Subcutaneous preadipocyte (primary cell): Measurements from ENCODE around the gene PDSS1. TPM values are rescaled to one million over a fixed set of nuclear protein-coding genes. Genes with fewer than 3 reads are reported as not detected.

Experiments
- small RNA-seq: library from RNA; depleted of rRNA; stranded (forward); fragments of <200 nt; gene quantifications from one replicate; pipeline ENCODE3, GENCODE V24; 2012
- total RNA-seq: library from RNA; depleted of rRNA; stranded (reverse); fragments of >200 nt; gene quantifications from 2 replicates; pipeline ENCODE4 v1.2.3, GENCODE V29; 2012

The PDSS1 gene
- 7.7 and 13.3 TPM in 2 replicates for total RNA-seq

DNA sequence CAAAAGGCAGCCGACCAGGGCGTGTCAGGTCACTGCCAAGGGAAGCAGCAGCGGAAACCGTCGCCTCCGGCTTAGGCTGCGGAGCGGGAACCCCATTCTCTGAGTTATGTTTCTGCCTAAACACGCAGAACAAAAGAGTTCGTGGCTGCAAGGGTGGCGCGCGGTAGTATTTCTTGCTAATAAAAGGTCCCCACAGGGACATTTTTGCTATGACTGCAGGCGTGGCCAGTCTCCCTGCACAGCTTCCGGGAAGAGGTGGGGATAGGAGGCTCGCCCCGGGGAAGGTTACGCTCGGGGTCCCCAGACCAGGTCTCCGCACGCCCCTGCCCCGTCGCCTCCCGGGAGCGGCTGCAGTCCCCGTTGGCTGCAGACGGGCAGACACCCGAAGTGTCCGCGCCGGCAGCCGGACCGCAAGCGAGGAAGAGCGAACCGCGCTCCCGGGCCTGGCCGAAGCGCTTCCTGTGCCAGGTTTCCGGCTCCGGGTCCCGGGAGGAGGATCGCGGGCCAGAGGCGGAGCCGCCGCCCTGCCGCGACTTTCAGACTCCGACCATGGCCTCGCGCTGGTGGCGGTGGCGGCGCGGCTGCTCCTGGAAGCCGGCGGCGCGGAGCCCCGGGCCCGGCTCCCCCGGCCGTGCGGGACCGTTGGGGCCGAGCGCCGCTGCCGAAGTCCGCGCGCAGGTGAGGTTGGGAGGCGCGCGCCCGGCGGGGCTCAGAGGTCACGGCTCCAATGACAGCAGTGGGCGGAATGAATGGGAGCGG, at the start of gene PDSS1:
TSS of gene PDSS1 (plus strand) at position 539 of the 759 bp plus-strand sequence. CDS start at position 550, 11 bp downstream.

Small RNAs within 50 kb of the gene (small RNA-seq; reads per million reads assigned to genes)
- gene RF00191 (not detected), gene RNU6-946P (not detected)

Other genes with a start within 250 kb of the PDSS1 start
- gene ABI1, start 163.3 kb downstream of the PDSS1 start, total RNA-seq, result 49.5 and 55.1 TPM in 2 replicates